OCI-LY3 (cell line): ENCODE data around the gene PLCL1.

ENCODE experiments used
- H2AFZ ChIP-seq: fragments of 200-600, 300-600 bp; shearing (Covaris generic); 2 replicates; pipeline ENCODE4 v1.6.0; 2014; ENCODE audit warnings: antibody characterized with exemption, low read depth, low read length
- H3K27ac ChIP-seq: fragments of 200-600, 300-600 bp; sonication (generic); 2 replicates; pipeline ENCODE4 v1.5.1; 2014; ENCODE audit warnings: mild to moderate bottlenecking, low read length, moderate library complexity, mixed read lengths
- H3K27me3 ChIP-seq: fragments of 200-600, 300-600 bp; sonication (generic); 2 replicates; pipeline ENCODE4 v1.6.1; 2014; ENCODE audit warnings: low read depth, low read length, mixed read lengths
- H3K36me3 ChIP-seq: fragments of 200-600, 300-600 bp; sonication (generic); replicated peaks from 2 replicates; pipeline ENCODE3; 2014; ENCODE audit warnings: low read depth, low read length, mixed read lengths
- H3K4me1 ChIP-seq: fragments of 300-600, 200-600 bp; sonication (generic); 2 replicates; pipeline ENCODE4 v1.6.1; 2014; ENCODE audit warnings: low read length, mixed read lengths
- H3K4me2 ChIP-seq: fragments of 200-600, 300-600 bp; sonication (generic); 2 replicates; pipeline ENCODE4 v1.6.1; 2014; ENCODE audit warnings: low read length, mixed read lengths
- H3K4me3 ChIP-seq: fragments of 300-600, 200-600 bp; sonication (generic); 2 replicates; pipeline ENCODE4 v1.5.1; 2014; ENCODE audit warnings: antibody characterized with exemption, mild to moderate bottlenecking, low read length, moderate library complexity
- H3K79me2 ChIP-seq: fragments of 300-600, 200-600 bp; shearing (Covaris generic); 2 replicates; pipeline ENCODE4 v1.6.1; 2014; ENCODE audit warnings: mild to moderate bottlenecking, low read length, mixed read lengths
- H3K9ac ChIP-seq: fragments of 300-600, 200-600 bp; shearing (Covaris generic); 2 replicates; pipeline ENCODE4 v1.6.0; 2014; ENCODE audit warnings: mild to moderate bottlenecking, low read length, moderate library complexity
- H3K9me3 ChIP-seq: fragments of 200-600, 300-600 bp; shearing (Covaris generic); 2 replicates; pipeline ENCODE4 v1.6.1; 2014; ENCODE audit warnings: low read length, mixed read lengths; ENCODE audit not compliant: insufficient read depth
- H4K20me1 ChIP-seq: fragments of 200-600, 300-600 bp; sonication (generic); 2 replicates; pipeline ENCODE4 v1.6.1; 2016; ENCODE audit warnings: low read length, mixed read lengths; ENCODE audit not compliant: insufficient read depth
- EZH2phosphoT487 ChIP-seq: fragments of 200-600 bp; shearing (Covaris generic); IDR thresholded peaks from 2 replicates; pipeline ENCODE4 v1.6.1; 2018; ENCODE audit warnings: antibody characterized with exemption, mixed run types, low read depth
- TF ChIP-seq, protein P1 (sequence below): fragments of 200-600, 300-600 bp; sonication (generic); IDR thresholded peaks from 2 replicates; pipeline ENCODE4 v1.5.1; 2014; ENCODE audit warnings: antibody characterized with exemption, low read length, low read depth

PLCL1 gene

DNA sequence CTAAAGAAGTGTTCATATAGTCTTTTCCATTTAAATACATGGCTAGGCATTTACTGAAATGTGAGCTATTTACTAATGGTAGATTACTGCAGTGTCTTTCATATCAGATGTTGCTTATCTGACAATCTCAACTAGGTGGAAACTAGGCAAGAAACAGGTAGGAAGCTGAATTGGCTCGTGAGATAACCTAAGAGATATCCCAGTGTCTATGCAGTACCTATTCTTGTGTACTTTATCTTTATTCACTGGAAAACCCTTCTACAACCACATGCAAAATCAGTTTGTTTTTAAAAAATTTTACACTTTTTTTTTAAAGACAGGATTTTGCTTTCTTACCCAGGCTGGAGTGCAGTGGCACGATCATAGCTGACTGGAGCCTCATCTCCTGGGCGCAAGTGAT is 63.8 kb downstream of the PLCL1 start:
- H3K4me3 ChIP-seq: no peak overlapping the region
- no peak overlapping the region for H3K9ac ChIP-seq
- no peaks in the 10 kb centered on the region for H3K9me3 ChIP-seq
- H3K79me2 ChIP-seq: no peaks in the 10 kb centered on the region
- no peak overlapping the region for H3K27ac ChIP-seq
- H3K36me3 ChIP-seq: no peaks in the 10 kb centered on the region
- no peak for TF ChIP-seq EZH2phosphoT487
- TF ChIP-seq, protein P1, sequence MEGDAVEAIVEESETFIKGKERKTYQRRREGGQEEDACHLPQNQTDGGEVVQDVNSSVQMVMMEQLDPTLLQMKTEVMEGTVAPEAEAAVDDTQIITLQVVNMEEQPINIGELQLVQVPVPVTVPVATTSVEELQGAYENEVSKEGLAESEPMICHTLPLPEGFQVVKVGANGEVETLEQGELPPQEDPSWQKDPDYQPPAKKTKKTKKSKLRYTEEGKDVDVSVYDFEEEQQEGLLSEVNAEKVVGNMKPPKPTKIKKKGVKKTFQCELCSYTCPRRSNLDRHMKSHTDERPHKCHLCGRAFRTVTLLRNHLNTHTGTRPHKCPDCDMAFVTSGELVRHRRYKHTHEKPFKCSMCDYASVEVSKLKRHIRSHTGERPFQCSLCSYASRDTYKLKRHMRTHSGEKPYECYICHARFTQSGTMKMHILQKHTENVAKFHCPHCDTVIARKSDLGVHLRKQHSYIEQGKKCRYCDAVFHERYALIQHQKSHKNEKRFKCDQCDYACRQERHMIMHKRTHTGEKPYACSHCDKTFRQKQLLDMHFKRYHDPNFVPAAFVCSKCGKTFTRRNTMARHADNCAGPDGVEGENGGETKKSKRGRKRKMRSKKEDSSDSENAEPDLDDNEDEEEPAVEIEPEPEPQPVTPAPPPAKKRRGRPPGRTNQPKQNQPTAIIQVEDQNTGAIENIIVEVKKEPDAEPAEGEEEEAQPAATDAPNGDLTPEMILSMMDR: no peak
- H3K4me2 ChIP-seq: no peak overlapping the region
- no peak overlapping the region for H2AFZ ChIP-seq
- H3K4me1 ChIP-seq: no peaks in the 10 kb centered on the region
- H3K27me3 ChIP-seq: no peaks in the 10 kb centered on the region
- H4K20me1 ChIP-seq: no peaks in the 10 kb centered on the region

DNA sequence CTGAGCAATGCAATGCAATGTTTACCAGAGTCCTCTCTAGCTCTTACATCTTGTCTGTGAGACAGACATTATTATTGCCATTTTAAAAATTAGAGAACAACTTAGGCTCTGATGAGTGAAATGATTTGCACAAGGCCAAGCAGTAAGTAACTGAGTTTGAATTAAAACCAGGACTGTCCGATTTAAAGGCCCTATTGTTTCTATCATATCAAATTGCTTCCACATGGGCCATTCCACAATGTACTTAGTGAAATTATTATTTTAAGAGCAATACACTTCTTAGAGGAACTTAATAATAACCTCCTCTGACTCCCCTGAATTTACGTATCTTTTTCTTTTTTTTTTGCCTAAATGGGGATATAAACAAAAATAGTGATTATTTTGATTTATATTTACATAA is 64.6 kb downstream of the PLCL1 start:
- H2AFZ ChIP-seq: no peak overlapping the region
- TF ChIP-seq EZH2phosphoT487: no peak
- TF ChIP-seq, protein P1: no peak
- no peak overlapping the region for H3K4me3 ChIP-seq
- no peak overlapping the region for H3K27ac ChIP-seq
- H3K27me3 ChIP-seq: no peaks in the 10 kb centered on the region
- no peaks in the 10 kb centered on the region for H3K79me2 ChIP-seq
- H3K4me2 ChIP-seq: no peak overlapping the region
- H4K20me1 ChIP-seq: no peaks in the 10 kb centered on the region
- no peak overlapping the region for H3K9ac ChIP-seq
- H3K36me3 ChIP-seq: no peaks in the 10 kb centered on the region
- H3K4me1 ChIP-seq: no peaks in the 10 kb centered on the region
- H3K9me3 ChIP-seq: no peaks in the 10 kb centered on the region

DNA sequence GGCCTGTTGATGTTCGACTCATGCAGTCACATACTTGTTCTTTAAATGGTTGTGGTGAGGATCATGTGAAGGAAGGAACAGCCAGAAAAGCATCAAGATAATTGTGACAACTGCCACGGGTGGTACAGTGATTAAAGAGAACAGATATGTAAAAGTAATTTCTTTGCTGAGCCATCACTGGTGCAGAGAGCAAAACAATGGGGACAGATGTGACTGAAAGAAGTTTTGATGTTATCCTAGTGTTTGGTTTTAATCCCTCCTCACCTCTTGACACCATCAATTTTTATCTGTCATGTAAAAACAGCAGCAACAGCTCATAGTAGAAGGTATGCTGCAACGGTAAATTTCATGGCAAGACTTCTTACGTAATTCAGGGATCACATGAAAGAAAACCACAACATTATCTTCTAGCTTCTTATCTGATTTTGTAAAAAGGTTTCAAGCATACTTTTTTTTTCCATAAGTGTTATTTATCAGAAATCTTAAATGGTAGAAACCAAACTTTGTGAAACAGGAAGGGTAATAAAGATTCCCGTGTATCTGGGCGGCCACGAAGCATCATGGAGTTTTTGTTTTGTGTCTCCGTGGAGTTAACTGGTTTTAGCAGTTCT is 65.2 kb downstream of the PLCL1 start:
- H3K4me2 ChIP-seq: no peak overlapping the region

GRCh38 chr2:197870137-197870536 is 65.7 kb downstream of the PLCL1 start:
- H3K27me3 ChIP-seq: no peaks in the 10 kb centered on the region

More for the DNA sequence above, 65.2 kb downstream of the PLCL1 start:
- H3K27me3 ChIP-seq: no peaks in the 10 kb centered on the region
- H3K9ac ChIP-seq: no peak overlapping the region
- no peaks in the 10 kb centered on the region for H3K4me1 ChIP-seq
- H3K79me2 ChIP-seq: no peaks in the 10 kb centered on the region
- no peak overlapping the region for H3K4me3 ChIP-seq
- H2AFZ ChIP-seq: no peak overlapping the region
- TF ChIP-seq, protein P1: no peak
- H3K9me3 ChIP-seq: no peaks in the 10 kb centered on the region
- no peaks in the 10 kb centered on the region for H3K36me3 ChIP-seq
- no peaks in the 10 kb centered on the region for H4K20me1 ChIP-seq
- H3K27ac ChIP-seq: no peak overlapping the region

More at GRCh38 chr2:197870137-197870536, 65.7 kb downstream of the PLCL1 start:
- Histone ChIP-seq H2AFZ (no peak overlapping the region), H3K79me2 (no peaks in the 10 kb centered on the region), H3K9me3 (no peaks in the 10 kb centered on the region), H3K4me3 (no peak overlapping the region), H3K4me1 (no peaks in the 10 kb centered on the region), H3K27ac (no peak overlapping the region), H3K4me2 (no peak overlapping the region), H4K20me1 (no peaks in the 10 kb centered on the region), H3K9ac (no peak overlapping the region), H3K36me3 (no peaks in the 10 kb centered on the region)
- TF ChIP-seq, protein P1: no peak
- TF ChIP-seq EZH2phosphoT487: no peak
